ENCODE results near the gene ATPAF1. TPM values are rescaled to one million over a fixed set of nuclear protein-coding genes. Genes with fewer than 3 reads are reported as not detected.

The ATPAF1 gene
- total RNA-seq, 1 donor from 2014 or later, result 29.8 TPM

GRCh38 chr1:46643368-46643775, 24.8 kb downstream of the ATPAF1 start:
- no peak overlapping the region for H3K4me3 Mint-ChIP-seq (ENCODE audit: unreplicated experiment)
- no peaks in the 10 kb centered on the region for H3K4me1 Mint-ChIP-seq (ENCODE audit: unreplicated experiment)
- no peak for DNase-seq (ENCODE audit: low spot score)
- H3K27me3 Mint-ChIP-seq (ENCODE audit: unreplicated experiment), result peaks cover 1% of the 10 kb centered on the region
- H3K36me3 Mint-ChIP-seq (ENCODE audit: low read depth, unreplicated experiment), result peaks cover 22% of the 10 kb centered on the region
- no peaks in the 10 kb centered on the region for H3K9me3 Mint-ChIP-seq (ENCODE audit: unreplicated experiment)
- H3K27ac Mint-ChIP-seq (ENCODE audit: unreplicated experiment), result no peak overlapping the region
- TF ChIP-seq CTCF (IDR thresholded peaks at IDR 0.05; ENCODE audit: unreplicated experiment), result no peak

GRCh38 chr1:46642115-46642680, 26.0 kb downstream of the ATPAF1 start:
- H3K4me3 Mint-ChIP-seq (ENCODE audit: unreplicated experiment), result no peak overlapping the region
- no peaks in the 10 kb centered on the region for H3K4me1 Mint-ChIP-seq (ENCODE audit: unreplicated experiment)
- no peak overlapping the region for H3K27ac Mint-ChIP-seq (ENCODE audit: unreplicated experiment)
- no peak for TF ChIP-seq CTCF (IDR thresholded peaks at IDR 0.05; ENCODE audit: unreplicated experiment)
- peaks cover 17% of the 10 kb centered on the region for H3K36me3 Mint-ChIP-seq (ENCODE audit: low read depth, unreplicated experiment)
- peaks cover 1% of the 10 kb centered on the region for H3K27me3 Mint-ChIP-seq (ENCODE audit: unreplicated experiment)
- no peaks in the 10 kb centered on the region for H3K9me3 Mint-ChIP-seq (ENCODE audit: unreplicated experiment)
- no peak for DNase-seq (ENCODE audit: low spot score)

DNA sequence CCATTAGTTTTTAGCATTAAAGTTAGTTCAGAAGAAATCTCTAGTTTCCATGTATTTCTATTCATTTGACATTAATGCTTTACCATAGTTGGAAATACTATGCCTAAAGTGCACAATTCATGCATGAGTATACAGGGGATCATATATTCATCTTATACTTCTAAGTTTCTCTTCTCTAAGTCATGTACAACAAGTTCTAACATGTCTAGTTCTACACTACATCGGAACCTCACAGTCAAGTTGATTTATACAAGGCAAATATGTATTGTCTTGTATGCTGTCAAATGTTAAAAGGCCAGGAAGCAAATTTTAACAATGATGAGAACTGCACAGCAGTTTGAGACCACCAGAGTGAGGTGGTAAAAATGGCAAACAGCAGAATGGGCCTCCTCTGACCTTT, 28.6 kb downstream of the ATPAF1 start:
- H3K27ac Mint-ChIP-seq (ENCODE audit: unreplicated experiment), result peak overlapping the region; percentile 25
- H3K9me3 Mint-ChIP-seq (ENCODE audit: unreplicated experiment), result no peaks in the 10 kb centered on the region
- TF ChIP-seq CTCF (IDR thresholded peaks at IDR 0.05; ENCODE audit: unreplicated experiment), result no peak
- H3K27me3 Mint-ChIP-seq (ENCODE audit: unreplicated experiment), result peaks cover 1% of the 10 kb centered on the region
- H3K4me1 Mint-ChIP-seq (ENCODE audit: unreplicated experiment), result no peaks in the 10 kb centered on the region
- peaks cover 21% of the 10 kb centered on the region for H3K36me3 Mint-ChIP-seq (ENCODE audit: low read depth, unreplicated experiment)
- H3K4me3 Mint-ChIP-seq (ENCODE audit: unreplicated experiment), result no peak overlapping the region
- DNase-seq (ENCODE audit: low spot score), result no peak

DNA sequence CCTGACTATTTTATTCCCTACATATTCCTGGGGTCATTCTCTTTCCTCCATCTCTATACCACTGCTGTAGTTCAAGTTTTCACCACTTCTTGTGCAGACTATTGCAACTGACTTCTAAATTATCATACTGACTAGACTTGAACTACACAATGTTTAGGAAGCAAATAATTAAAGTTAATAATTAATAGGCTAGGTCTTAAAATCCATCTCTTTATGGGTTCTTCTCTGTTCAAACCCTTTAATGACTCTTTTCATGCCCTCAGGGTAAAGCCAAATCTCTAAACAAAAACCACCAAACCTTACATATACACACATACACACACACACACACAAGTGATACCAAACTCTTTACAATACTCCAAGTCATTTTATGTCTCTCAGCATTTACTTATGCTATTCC, 29.2 kb downstream of the ATPAF1 start:
- Mint-ChIP-seq H3K9me3 (ENCODE audit: unreplicated experiment) (no peaks in the 10 kb centered on the region), H3K27me3 (ENCODE audit: unreplicated experiment) (peaks cover 1% of the 10 kb centered on the region), H3K27ac (ENCODE audit: unreplicated experiment) (peak overlapping the region; percentile 6), H3K4me3 (ENCODE audit: unreplicated experiment) (peak overlapping the region; percentile 15), H3K36me3 (ENCODE audit: low read depth, unreplicated experiment) (peaks cover 23% of the 10 kb centered on the region), H3K4me1 (ENCODE audit: unreplicated experiment) (no peaks in the 10 kb centered on the region)
- TF ChIP-seq CTCF (IDR thresholded peaks at IDR 0.05; ENCODE audit: unreplicated experiment), result no peak
- DNase-seq (ENCODE audit: low spot score), result no peak

- peaks cover 28% of the 10 kb centered on the region for H3K36me3 Mint-ChIP-seq (ENCODE audit: low read depth, unreplicated experiment)
- H3K27ac Mint-ChIP-seq (ENCODE audit: unreplicated experiment), result no peak overlapping the region
- no peak overlapping the region for H3K4me3 Mint-ChIP-seq (ENCODE audit: unreplicated experiment)
- no peaks in the 10 kb centered on the region for H3K9me3 Mint-ChIP-seq (ENCODE audit: unreplicated experiment)
- no peak for DNase-seq (ENCODE audit: low spot score)
- H3K27me3 Mint-ChIP-seq (ENCODE audit: unreplicated experiment), result peaks cover 1% of the 10 kb centered on the region
- no peaks in the 10 kb centered on the region for H3K4me1 Mint-ChIP-seq (ENCODE audit: unreplicated experiment)
- no peak for TF ChIP-seq CTCF (IDR thresholded peaks at IDR 0.05; ENCODE audit: unreplicated experiment)
These were observed 30.6 kb downstream of the ATPAF1 start for GRCh38 chr1:46637444-46638083.

Data from endothelial cell (in vitro differentiated cells).